HepG2 (cell line): ENCODE measurements around the gene INSR. TPM values are rescaled to one million over a fixed set of nuclear protein-coding genes. Genes with fewer than 3 reads are reported as not detected.
A peak's percentile ranks its signal among the peaks of the same experiment; 100 is the strongest.

ENCODE experiments used
- ATAC-seq: fragments of 200-7000 bp; cut with Tn5 transposase; 3 replicates; pipeline ENCODE4 v1.9.1; 2020; ENCODE audit warnings: mild to moderate bottlenecking, moderate library complexity
- Bru-seq: library from RNA; stranded (reverse); fragments of 400-500 nt; gene quantifications from one replicate; lab custom pipeline; 2021; lab: Mats Ljungman, UMichigan
- BruChase-seq, 2 experiments: library from RNA; stranded (reverse); fragments of 400-500 nt; gene quantifications; one replicate each; lab custom pipeline; 2021; lab: Mats Ljungman, UMichigan
- BruUV-seq: library from RNA; stranded (reverse); fragments of 400-500 nt; replicated peaks from 2 replicates; lab custom pipeline; 2021; lab: Mats Ljungman, UMichigan
- CTCF ChIA-PET: fragments of 300-600 bp; formaldehyde crosslinking; extraction: SDS; loops from one replicate; lab custom pipeline; 2021; ENCODE audit warnings: low total read pairs, inconsistent platforms, low intra/inter-chr PET ratio; lab: Yijun Ruan, JAX
- POLR2A ChIA-PET: fragments of 350-600 bp; sonication (Branson Sonifier 250); formaldehyde crosslinking; loops from one replicate; lab custom pipeline; 2020; ENCODE audit warnings: antibody characterized with exemption, inconsistent platforms; lab: Yijun Ruan, JAX
- DNase-seq: peaks from one replicate; pipeline ENCODE4 v3.0.0-alpha.2; 2015; ENCODE audit warnings: low spot score
- FAIRE-seq: peaks from 3 replicates; lab custom pipeline; 2011; peaks lifted over from hg19 to GRCh38; lab: Jason Lieb, UNC
- H2AFZ ChIP-seq: one replicate; pipeline ENCODE4 v1.6.1; 2011; ENCODE audit warnings: low read length, inconsistent platforms
- H3K27ac ChIP-seq: fragments of 300-600 bp; 3 replicates; pipeline ENCODE4 v1.8.0; 2011; ENCODE audit warnings: mixed run types, mild to moderate bottlenecking, mixed read lengths, low read length, inconsistent platforms; ENCODE audit not compliant: insufficient read depth; ENCODE audit errors: extremely low read length
- H3K27me3 ChIP-seq, 2 experiments: fragments of 200-600 bp in 1 of 2; 2 replicates in 1 of 2; 3 replicates in 1 of 2; pipeline versions ENCODE4 v1.6.0 to v1.8.0; 2011; ENCODE audit warnings: low read length in 2 of 2, mild to moderate bottlenecking in 2 of 2, moderate library complexity in 2 of 2, inconsistent platforms in 1 of 2; ENCODE audit not compliant: insufficient read depth in 2 of 2, control insufficient read depth in 1 of 2
- H3K36me3 ChIP-seq, 2 experiments: fragments of 200-600 bp in 1 of 2; replicated peaks in 1 of 2; 2 replicates in 1 of 2; 3 replicates in 1 of 2; pipeline versions ENCODE4 v1.5.1 to v1.8.0; 2011; ENCODE audit warnings: low read length in 2 of 2, inconsistent platforms in 1 of 2; ENCODE audit not compliant: insufficient read depth in 2 of 2, control insufficient read depth in 1 of 2
- H3K4me1 ChIP-seq: 2 replicates; pipeline ENCODE4 v1.5.1; 2012; ENCODE audit warnings: low read length, inconsistent platforms; ENCODE audit not compliant: insufficient read depth
- H3K4me2 ChIP-seq: 2 replicates; pipeline ENCODE4 v1.6.0; 2011; ENCODE audit warnings: low read depth, low read length, inconsistent platforms
- H3K4me3 ChIP-seq, 3 experiments: fragments of 200-600 bp in 1 of 3; sonication (generic), shearing (Covaris generic) in 1 of 3; replicated peaks in 1 of 3; 2 replicates each; pipeline ENCODE4 v1.5.1; 2011 to 2016; ENCODE audit warnings: low read length in 3 of 3, inconsistent platforms in 2 of 3, low read depth in 2 of 3, mild to moderate bottlenecking in 2 of 3, control low read depth in 1 of 3, mixed read lengths in 1 of 3; ENCODE audit not compliant: insufficient read depth in 1 of 3
- H3K79me2 ChIP-seq: one replicate; pipeline ENCODE4 v1.6.1; 2011; ENCODE audit warnings: low read length, inconsistent platforms; ENCODE audit not compliant: insufficient read depth
- H3K9ac ChIP-seq: 2 replicates; pipeline ENCODE4 v1.6.0; 2011; ENCODE audit warnings: mild to moderate bottlenecking, low read depth, low read length, inconsistent platforms; ENCODE audit not compliant: insufficient read depth
- H3K9me3 ChIP-seq: 2 replicates; pipeline ENCODE4 v1.5.1; 2012; ENCODE audit warnings: mild to moderate bottlenecking, low read length
- H4K20me1 ChIP-seq: 2 replicates; pipeline ENCODE4 v1.6.0; 2011; ENCODE audit warnings: inconsistent platforms, mild to moderate bottlenecking, low read length, moderate library complexity; ENCODE audit not compliant: insufficient read depth
- ADNP ChIP-seq: sonication (generic); formaldehyde crosslinking; IDR thresholded peaks from 2 replicates; pipeline ENCODE4 v1.4.0; 2020; ENCODE audit warnings: missing genetic modification reagents
- KLF12 ChIP-seq: sonication (generic); formaldehyde crosslinking; IDR thresholded peaks from 2 replicates; pipeline ENCODE4 v1.4.0; 2020; ENCODE audit warnings: missing genetic modification reagents, borderline replicate concordance
- MATR3 ChIP-seq: sonication (generic); formaldehyde crosslinking; IDR thresholded peaks from 2 replicates; pipeline ENCODE4 v1.4.0; 2020; ENCODE audit warnings: missing genetic modification reagents
- whole genome bisulfite sequencing: methylation state at CpG from one replicate; pipeline ENCODE4 v1.1.6; 2017; ENCODE audit warnings: low lambda C conversion rate; 5-methylcytosine and 5-hydroxymethylcytosine counted together
- in situ Hi-C: cut with HindIII; loops from 2 replicates; pipeline ENCODE4 v1.10.0; 2017; ENCODE audit warnings: low pct_unique_long_range_greater_than_20kb; ENCODE audit not compliant: extremely low pct_ligation_motif_present
- intact Hi-C: fragments of 100-400 bp; cut with micrococcal nuclease; formaldehyde crosslinking; loops from one replicate; pipeline ENCODE4 v1.10.0; 2022; ENCODE audit not compliant: unreplicated experiment
- long read RNA-seq, 2 experiments: library from RNA in 1 of 2; library from polyadenylated mRNA in 1 of 2; stranded (forward) in 1 of 2; unstranded in 1 of 2; transcript quantifications; one replicate each; pipeline ENCODE4 v2.0.0, GENCODE V29; 2019 to 2022
- polyA minus RNA-seq, 3 experiments: library from RNA; depleted of rRNA, polyadenylated mRNA; stranded (reverse); fragments of >200 nt; gene quantifications; 2 replicates each; pipeline ENCODE4 v1.2.3, GENCODE V29; 2011; ENCODE audit warnings: low replicate concordance in 1 of 3
- polyA plus RNA-seq, 8 experiments: library from polyadenylated mRNA; depleted of rRNA in 3 of 8; stranded (reverse) in 7 of 8; unstranded in 1 of 8; fragments of >200 nt; fragmentation: Illumina TruSeq in 4 of 8; extraction: Trizol in 4 of 8; gene quantifications; 2 replicates each; pipeline versions ENCODE4 v1.2.1 to v1.2.3, GENCODE V29; 2011 to 2016; ENCODE audit warnings: low read depth in 4 of 8, missing spikeins in 1 of 8, mixed read lengths in 1 of 8; ENCODE audit not compliant: insufficient read depth in 1 of 8
- total RNA-seq, 5 experiments: library from RNA; depleted of rRNA; stranded (reverse); fragments of >200 nt; fragmentation: Illumina TruSeq; extraction: Trizol; gene quantifications; 2 replicates each; pipeline ENCODE4 v1.2.3, GENCODE V29; 2016; ENCODE audit warnings: low read depth in 1 of 5
- TF ChIP-seq, protein P1 (sequence below): sonication (generic); formaldehyde crosslinking; IDR thresholded peaks from 2 replicates; pipeline ENCODE4 v1.4.0; 2020; ENCODE audit warnings: missing genetic modification reagents
- TF ChIP-seq, protein P2 (sequence below): sonication (generic); formaldehyde crosslinking; conservative IDR thresholded peaks from 2 replicates; pipeline ENCODE4 v1.8.0; 2022; ENCODE audit warnings: missing genetic modification reagents
- TF ChIP-seq, protein P3 (sequence below): sonication (generic); formaldehyde crosslinking; IDR thresholded peaks from 2 replicates; pipeline ENCODE4 v1.4.0; 2020; ENCODE audit warnings: missing genetic modification reagents, borderline replicate concordance
- TF ChIP-seq, protein P4 (sequence below): IDR thresholded peaks from 2 replicates; pipeline ENCODE4 v1.6.1; 2016; ENCODE audit warnings: missing compliant biosample characterization, missing genetic modification reagents, borderline replicate concordance

The INSR gene
- total RNA-seq (2016; rRNA removed; fragmentation: Illumina TruSeq; extraction: Trizol): 13.6 and 24.2 TPM in 2 replicates
- 3.7 and 4.3 TPM in 2 replicates for total RNA-seq (2016; cell fraction: cytosol; rRNA removed; fragmentation: Illumina TruSeq; extraction: Trizol; ENCODE audit: low read depth)
- 10.6 and 24.2 TPM in 2 replicates for total RNA-seq (2016; cell fraction: insoluble cytoplasmic fraction; rRNA removed; fragmentation: Illumina TruSeq; extraction: Trizol)
- total RNA-seq (2016; cell fraction: membrane; rRNA removed; fragmentation: Illumina TruSeq; extraction: Trizol): 5.3 and 5.7 TPM in 2 replicates
- 32.3 TPM in 2 replicates for total RNA-seq (2016; cell fraction: nucleus; rRNA removed; fragmentation: Illumina TruSeq; extraction: Trizol)
- 25.7 and 29.8 TPM in 2 replicates for polyA plus RNA-seq (2011; rRNA removed)
- polyA plus RNA-seq (2011; cell fraction: cytosol; rRNA removed): 12.7 and 15.7 TPM in 2 replicates
- 46.8 and 48.9 TPM in 2 replicates for polyA plus RNA-seq (2011; cell fraction: nucleus; rRNA removed)
- polyA plus RNA-seq (2012): 33.3 and 35.1 TPM in 2 replicates
- 0.49 and 0.50 TPM in 2 replicates for polyA plus RNA-seq (2016; cell fraction: cytosol; fragmentation: Illumina TruSeq; extraction: Trizol; ENCODE audit: low read depth)
- polyA plus RNA-seq (2016; cell fraction: insoluble cytoplasmic fraction; fragmentation: Illumina TruSeq; extraction: Trizol; ENCODE audit: low read depth): 5.1 and 6.7 TPM in 2 replicates
- polyA plus RNA-seq (2016; cell fraction: membrane; fragmentation: Illumina TruSeq; extraction: Trizol; ENCODE audit: low read depth): 1.0 and 1.2 TPM in 2 replicates
- 27.7 and 30.4 TPM in 2 replicates for polyA plus RNA-seq (2016; cell fraction: nucleus; fragmentation: Illumina TruSeq; extraction: Trizol; ENCODE audit: insufficient read depth, low read depth)
- polyA minus RNA-seq (2011; rRNA and poly(A)+ RNA removed; ENCODE audit: low replicate concordance): 33.9 and 244 TPM in 2 replicates
- 55.0 and 72.8 TPM in 2 replicates for polyA minus RNA-seq (2011; cell fraction: cytosol; rRNA and poly(A)+ RNA removed)
- polyA minus RNA-seq (2011; cell fraction: nucleus; rRNA and poly(A)+ RNA removed): 105 and 154 TPM in 2 replicates
- percentile 66 among the genes with signal in this experiment for Bru-seq, nascent RNA
- BruChase-seq, experiment 1, labeled RNA remaining after a 6-hour chase: percentile 85 among the genes with signal in this experiment
- percentile 74 among the genes with signal in this experiment for BruChase-seq, experiment 2, labeled RNA remaining after a 2-hour chase
- long read RNA-seq, experiment 1, partial matches to known transcripts: 2 of 99 reads
- long read RNA-seq, experiment 1, other reads (novel, unspliced or antisense): 97 of 99 reads
- long read RNA-seq, experiment 2, partial matches to known transcripts: 1 of 54 reads
- long read RNA-seq, experiment 2, other reads (novel, unspliced or antisense): 53 of 54 reads

DNA sequence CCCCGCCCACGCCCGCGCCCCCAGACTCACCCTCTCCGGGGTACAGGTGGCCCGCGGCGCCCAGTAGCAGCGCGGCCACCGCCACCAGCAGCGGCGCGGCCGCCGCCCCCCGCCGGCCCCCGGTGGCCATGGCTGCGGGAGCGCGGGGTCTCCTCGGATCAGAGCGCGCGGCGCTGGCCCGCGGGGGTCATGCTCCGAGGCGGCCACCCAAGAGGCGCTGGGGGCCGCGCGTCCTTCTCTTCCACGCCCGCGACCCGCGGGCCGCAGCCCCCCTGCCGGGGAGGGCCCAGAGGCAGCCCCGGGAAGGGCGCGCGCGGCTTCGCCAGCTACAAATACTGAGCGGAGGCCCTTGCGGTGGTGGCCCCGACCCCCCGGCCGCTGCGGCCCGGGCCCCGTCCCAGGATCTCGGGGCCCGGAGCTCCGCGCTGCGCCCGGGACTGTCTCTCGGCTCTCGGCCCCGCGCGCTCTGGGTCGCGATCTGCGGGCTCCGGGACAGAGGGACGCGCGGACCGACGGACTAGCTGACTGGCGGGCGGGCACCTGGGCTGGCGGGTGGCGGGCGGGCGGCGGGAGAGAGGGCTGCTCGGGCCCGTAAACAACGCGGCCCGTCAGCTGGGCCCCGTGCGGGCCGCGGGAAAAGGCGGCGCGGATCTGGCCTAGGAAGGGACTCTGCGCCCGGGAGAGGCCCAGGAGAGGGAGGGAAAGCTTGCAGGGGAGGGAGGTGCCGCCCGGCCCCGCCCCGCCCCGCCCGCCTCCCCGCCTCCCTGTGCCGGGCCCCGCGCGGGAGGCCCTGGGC is at the start of gene INSR:
Gene INSR, minus strand, starts transcription at position 653 of the 796 bp plus-strand sequence. Its CDS starts 523 bp downstream, at position 130.
- H3K4me3 ChIP-seq: peak within 1 kb of the TSS; percentile 79 to 89 (median 83)
- no peaks in the 10 kb centered on the region for H3K36me3 ChIP-seq
- peak within 1 kb of the TSS; percentile 86 for H3K4me2 ChIP-seq
- peak; percentile 83 for ATAC-seq
- in situ Hi-C loops: loop anchor here (5.0 kb wide), 1 partner anchor 97 kb away; no protein-coding TSS in a partner anchor
- ChIA-PET POLR2A (interaction anchor here (0.6 to 1.8 kb wide), 10 partner anchors 27 to 105 kb away, joined by 3 to 15 read pairs (median 4); no protein-coding TSS in a partner anchor), CTCF (interaction anchor here (0.7 kb wide), 1 partner anchor 145 kb away, joined by 3 read pairs; no protein-coding TSS in a partner anchor)
- peak within 1 kb of the TSS; percentile 90 for H3K9ac ChIP-seq
- peaks cover 27% of the 10 kb centered on the region for H4K20me1 ChIP-seq
- peak within 1 kb of the TSS; percentile 94 for H3K27ac ChIP-seq
- peaks cover 37% of the 10 kb centered on the region for H3K79me2 ChIP-seq
- H3K4me1 ChIP-seq: peaks cover 54% of the 10 kb centered on the region
- WGBS: 0% methylated on average over 5 of the region's 108 CpGs
- H2AFZ ChIP-seq: no peak within 1 kb of the TSS
- BruUV-seq: no TSS peak
- FAIRE-seq: no peak
- peak; percentile 83 for DNase-seq
- intact Hi-C loops: loop anchor here (1.0 to 2.0 kb wide), 2 partner anchors 97 to 145 kb away; no protein-coding TSS in a partner anchor
- no peaks in the 10 kb centered on the region for H3K9me3 ChIP-seq
- no peaks in the 10 kb centered on the region; a peak in 1 of 5 replicates for H3K27me3 ChIP-seq
- peak; percentile 75 for TF ChIP-seq KLF12
- no peak for TF ChIP-seq ADNP (CRISPR knock-in tag)
- TF ChIP-seq, protein P1, sequence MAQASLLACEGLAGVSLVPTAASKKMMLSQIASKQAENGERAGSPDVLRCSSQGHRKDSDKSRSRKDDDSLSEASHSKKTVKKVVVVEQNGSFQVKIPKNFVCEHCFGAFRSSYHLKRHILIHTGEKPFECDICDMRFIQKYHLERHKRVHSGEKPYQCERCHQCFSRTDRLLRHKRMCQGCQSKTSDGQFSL (CRISPR knock-in tag): 0 out of 2 replicates have a peak, but pooled peaks have one; percentile 39
- TF ChIP-seq, protein P2, sequence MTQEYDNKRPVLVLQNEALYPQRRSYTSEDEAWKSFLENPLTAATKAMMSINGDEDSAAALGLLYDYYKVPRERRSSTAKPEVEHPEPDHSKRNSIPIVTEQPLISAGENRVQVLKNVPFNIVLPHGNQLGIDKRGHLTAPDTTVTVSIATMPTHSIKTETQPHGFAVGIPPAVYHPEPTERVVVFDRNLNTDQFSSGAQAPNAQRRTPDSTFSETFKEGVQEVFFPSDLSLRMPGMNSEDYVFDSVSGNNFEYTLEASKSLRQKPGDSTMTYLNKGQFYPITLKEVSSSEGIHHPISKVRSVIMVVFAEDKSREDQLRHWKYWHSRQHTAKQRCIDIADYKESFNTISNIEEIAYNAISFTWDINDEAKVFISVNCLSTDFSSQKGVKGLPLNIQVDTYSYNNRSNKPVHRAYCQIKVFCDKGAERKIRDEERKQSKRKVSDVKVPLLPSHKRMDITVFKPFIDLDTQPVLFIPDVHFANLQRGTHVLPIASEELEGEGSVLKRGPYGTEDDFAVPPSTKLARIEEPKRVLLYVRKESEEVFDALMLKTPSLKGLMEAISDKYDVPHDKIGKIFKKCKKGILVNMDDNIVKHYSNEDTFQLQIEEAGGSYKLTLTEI (CRISPR knock-in tag): no peak
- TF ChIP-seq, protein P3, sequence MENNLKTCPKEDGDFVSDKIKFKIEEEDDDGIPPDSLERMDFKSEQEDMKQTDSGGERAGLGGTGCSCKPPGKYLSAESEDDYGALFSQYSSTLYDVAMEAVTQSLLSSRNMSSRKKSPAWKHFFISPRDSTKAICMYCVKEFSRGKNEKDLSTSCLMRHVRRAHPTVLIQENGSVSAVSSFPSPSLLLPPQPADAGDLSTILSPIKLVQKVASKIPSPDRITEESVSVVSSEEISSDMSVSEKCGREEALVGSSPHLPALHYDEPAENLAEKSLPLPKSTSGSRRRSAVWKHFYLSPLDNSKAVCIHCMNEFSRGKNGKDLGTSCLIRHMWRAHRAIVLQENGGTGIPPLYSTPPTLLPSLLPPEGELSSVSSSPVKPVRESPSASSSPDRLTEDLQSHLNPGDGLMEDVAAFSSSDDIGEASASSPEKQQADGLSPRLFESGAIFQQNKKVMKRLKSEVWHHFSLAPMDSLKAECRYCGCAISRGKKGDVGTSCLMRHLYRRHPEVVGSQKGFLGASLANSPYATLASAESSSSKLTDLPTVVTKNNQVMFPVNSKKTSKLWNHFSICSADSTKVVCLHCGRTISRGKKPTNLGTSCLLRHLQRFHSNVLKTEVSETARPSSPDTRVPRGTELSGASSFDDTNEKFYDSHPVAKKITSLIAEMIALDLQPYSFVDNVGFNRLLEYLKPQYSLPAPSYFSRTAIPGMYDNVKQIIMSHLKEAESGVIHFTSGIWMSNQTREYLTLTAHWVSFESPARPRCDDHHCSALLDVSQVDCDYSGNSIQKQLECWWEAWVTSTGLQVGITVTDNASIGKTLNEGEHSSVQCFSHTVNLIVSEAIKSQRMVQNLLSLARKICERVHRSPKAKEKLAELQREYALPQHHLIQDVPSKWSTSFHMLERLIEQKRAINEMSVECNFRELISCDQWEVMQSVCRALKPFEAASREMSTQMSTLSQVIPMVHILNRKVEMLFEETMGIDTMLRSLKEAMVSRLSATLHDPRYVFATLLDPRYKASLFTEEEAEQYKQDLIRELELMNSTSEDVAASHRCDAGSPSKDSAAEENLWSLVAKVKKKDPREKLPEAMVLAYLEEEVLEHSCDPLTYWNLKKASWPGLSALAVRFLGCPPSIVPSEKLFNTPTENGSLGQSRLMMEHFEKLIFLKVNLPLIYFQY (CRISPR knock-in tag): peak; percentile 51; the same call in 1 of the 2 replicates
- TF ChIP-seq, protein P4, sequence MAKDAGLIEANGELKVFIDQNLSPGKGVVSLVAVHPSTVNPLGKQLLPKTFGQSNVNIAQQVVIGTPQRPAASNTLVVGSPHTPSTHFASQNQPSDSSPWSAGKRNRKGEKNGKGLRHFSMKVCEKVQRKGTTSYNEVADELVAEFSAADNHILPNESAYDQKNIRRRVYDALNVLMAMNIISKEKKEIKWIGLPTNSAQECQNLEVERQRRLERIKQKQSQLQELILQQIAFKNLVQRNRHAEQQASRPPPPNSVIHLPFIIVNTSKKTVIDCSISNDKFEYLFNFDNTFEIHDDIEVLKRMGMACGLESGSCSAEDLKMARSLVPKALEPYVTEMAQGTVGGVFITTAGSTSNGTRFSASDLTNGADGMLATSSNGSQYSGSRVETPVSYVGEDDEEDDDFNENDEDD (CRISPR knock-in tag): peak; percentile 83; the same call in 1 of the 2 replicates
- TF ChIP-seq MATR3 (CRISPR knock-in tag): no peak
